Endothelial cell of umbilical vein (primary cell): ENCODE results near the gene PCDHB9.

ENCODE experiments used
- CTCF ChIP-seq, 2 donors: IDR thresholded peaks; 1 replicate in 1 of 2; 2 replicates in 1 of 2; pipeline ENCODE4 v1.5.1; 2011; ENCODE audit warnings: low read length in 2 of 2, mild to moderate bottlenecking in 2 of 2, moderate library complexity in 2 of 2, control low read depth in 1 of 2, inconsistent platforms in 1 of 2, low read depth in 1 of 2; ENCODE audit not compliant: insufficient read depth in 1 of 2; ENCODE audit errors: extremely low read depth in 1 of 2
- POLR2A ChIP-seq: IDR thresholded peaks from 2 replicates; pipeline ENCODE4 v1.6.1; 2012; ENCODE audit warnings: low read depth, mild to moderate bottlenecking, control low read depth, low read length
- POLR2AphosphoS5 ChIP-seq: IDR thresholded peaks from 2 replicates; pipeline ENCODE4 v1.6.1; 2012; ENCODE audit warnings: low read depth, mild to moderate bottlenecking, control low read depth, low read length, moderate library complexity; ENCODE audit not compliant: insufficient read depth
- TF ChIP-seq, protein P1 (sequence below): IDR thresholded peaks from 2 replicates; pipeline ENCODE4 v1.6.1; 2011; ENCODE audit not compliant: insufficient read depth, insufficient read length

GRCh38 chr5:141186897-141187512 is at the start of gene PCDHB9:
- TF ChIP-seq CTCF (IDR thresholded peaks at IDR 0.05; ENCODE audit: extremely low read depth in 1 of 2, insufficient read depth in 1 of 2, low read depth in 1 of 2, low read length in 2 of 2) = peak; percentile 23 to 50
- no peak for TF ChIP-seq POLR2AphosphoS5
- TF ChIP-seq, protein P1, sequence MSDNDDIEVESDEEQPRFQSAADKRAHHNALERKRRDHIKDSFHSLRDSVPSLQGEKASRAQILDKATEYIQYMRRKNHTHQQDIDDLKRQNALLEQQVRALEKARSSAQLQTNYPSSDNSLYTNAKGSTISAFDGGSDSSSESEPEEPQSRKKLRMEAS = no peak
- TF ChIP-seq POLR2A = no peak
